GM19193 (cell line): Measurements from ENCODE around the gene OSTN.

Experiments
- POLR2A ChIP-seq: IDR thresholded peaks from 4 replicates; pipeline ENCODE4 v1.6.1; 2011; ENCODE audit not compliant: insufficient read depth, insufficient read length; ENCODE audit errors: extremely low read depth

OSTN gene, protein sequence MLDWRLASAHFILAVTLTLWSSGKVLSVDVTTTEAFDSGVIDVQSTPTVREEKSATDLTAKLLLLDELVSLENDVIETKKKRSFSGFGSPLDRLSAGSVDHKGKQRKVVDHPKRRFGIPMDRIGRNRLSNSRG

DNA sequence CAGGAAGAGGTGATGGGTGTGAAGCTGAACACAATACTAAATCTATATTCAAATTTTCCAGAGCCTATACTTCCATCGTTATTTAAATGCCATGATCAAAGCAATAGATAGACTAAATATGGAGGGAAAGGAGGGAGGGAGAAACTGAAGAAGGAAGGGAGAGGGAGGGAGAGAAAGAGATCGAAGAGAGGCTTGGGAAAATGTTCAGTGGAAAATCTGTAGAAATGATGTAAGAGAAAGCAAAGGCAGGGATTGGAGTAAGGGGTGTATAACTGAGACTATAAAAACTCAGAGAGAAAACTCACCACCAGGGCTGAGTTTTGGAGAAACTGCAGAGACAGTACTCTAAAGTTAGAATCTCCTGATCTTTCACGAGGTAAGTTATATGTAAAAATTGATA is at the start of gene OSTN:
OSTN (plus strand) TSS at position 310 of the 400 bp plus-strand sequence. CDS start 13,292 bp downstream, outside the sequence.
- no peak for TF ChIP-seq POLR2A

DNA sequence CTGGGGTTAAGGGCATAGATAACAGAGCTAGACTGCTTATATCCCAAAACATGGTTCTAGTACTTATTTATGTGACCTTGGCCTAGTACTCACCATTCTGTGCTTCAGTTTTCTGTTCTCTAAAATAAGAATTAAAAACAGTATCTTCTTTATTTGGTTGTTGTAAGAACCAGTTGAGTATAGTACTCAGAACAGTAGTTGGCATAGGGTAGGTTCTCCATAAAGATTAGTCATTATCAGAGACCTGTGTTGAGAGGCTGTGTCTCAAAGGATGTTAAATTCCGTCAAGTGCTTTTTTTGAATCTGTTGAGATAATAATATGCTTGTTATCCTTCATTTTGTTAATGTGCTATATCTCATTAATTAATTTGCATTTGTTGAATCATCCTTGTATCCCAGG is 47.4 kb upstream of the OSTN start:
- TF ChIP-seq POLR2A, result no peak

DNA sequence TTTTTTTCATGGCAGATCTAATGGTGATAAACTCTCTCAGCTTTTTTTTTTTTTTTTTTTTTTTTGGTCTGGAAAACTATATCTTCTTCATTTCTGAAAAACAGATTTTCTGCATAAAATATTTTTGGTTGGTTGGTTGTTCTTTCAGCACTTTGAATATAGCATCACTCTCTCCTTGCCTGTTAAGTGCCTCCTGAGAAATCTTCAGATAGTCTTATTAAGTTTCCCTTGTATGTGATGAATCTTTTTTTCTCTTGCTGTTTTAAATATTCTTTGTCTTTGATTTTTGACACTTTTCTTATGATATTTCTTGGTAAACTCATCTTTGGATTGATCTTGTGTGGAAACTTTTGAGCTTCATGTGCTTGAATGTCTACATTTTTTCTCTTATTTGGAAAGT is 44.2 kb upstream of the OSTN start:
- TF ChIP-seq POLR2A, result no peak

DNA sequence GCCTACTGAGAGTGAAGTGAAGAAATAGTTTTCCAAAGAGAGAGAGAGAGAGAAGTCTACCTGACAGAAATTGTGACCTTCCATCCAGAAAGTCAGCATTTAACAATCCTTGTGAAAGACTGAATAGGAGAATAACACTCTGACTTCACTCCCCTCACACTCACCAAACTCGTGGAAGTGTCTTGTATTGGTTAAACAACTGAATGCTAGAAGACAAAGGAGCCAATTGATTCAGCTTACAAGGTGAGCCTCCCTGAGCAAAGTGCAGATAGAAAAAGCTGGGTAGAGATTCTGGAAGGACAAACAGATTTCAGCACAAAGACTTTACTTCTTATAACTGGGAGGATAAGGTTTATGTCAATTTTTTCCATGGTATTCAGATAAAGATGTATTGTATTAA is 40.8 kb upstream of the OSTN start:
- no peak for TF ChIP-seq POLR2A

DNA sequence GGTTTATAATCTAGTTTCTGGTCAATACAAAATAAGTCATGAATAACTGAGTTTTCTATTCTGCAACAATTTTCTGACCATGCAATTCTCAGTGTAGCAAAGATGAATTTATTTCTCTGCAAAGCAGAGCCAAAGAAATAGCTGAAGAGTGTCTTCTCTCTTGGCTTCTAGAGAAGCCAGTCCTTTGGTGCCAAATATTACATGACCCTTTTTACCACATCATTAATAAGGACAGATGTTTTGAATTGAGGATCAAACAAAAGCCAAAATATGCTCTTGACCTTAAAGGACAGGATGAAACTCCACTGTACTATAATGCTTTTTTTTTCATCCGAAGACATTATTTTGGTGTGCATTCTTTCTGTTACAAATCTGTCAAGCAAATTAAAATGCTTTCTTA is 40.2 kb upstream of the OSTN start:
- no peak for TF ChIP-seq POLR2A

DNA sequence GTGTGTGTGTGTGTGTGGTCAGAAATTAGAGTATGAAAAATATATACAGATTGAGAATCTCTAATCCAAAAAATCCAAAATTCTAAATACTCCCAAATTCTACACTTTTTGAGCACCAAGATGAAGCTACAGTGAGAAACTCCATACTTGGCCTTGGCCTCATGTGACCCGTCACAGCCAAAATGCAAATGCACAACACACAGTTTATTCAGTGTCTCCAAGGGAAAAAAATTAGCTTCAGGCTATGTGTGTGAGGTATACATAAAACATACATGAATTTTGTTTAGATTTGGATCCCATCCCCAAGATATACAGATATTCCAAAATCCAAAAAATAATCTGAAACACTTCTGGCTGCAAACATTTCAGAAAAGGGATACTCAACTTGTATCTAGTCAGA is 33.2 kb upstream of the OSTN start:
- no peak for TF ChIP-seq POLR2A

DNA sequence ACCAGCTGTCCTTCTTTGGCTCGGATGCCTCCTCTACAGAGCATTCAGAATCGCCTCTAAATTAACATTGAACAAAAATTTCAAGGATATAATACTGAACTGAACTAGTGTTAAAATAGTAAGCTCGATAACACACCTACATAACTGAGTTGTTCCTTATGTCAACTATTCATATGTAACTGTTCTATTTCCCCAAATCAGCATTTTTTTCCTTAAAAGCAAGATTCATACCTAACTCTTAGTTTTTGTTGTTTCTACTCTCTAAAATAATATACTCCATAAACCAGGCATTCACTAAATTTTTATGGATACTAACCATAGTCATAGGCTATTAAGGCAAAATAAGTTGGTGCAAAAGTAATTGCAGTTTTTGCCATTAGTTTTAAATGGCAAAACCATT is 32.7 kb upstream of the OSTN start:
- TF ChIP-seq POLR2A, result no peak

DNA sequence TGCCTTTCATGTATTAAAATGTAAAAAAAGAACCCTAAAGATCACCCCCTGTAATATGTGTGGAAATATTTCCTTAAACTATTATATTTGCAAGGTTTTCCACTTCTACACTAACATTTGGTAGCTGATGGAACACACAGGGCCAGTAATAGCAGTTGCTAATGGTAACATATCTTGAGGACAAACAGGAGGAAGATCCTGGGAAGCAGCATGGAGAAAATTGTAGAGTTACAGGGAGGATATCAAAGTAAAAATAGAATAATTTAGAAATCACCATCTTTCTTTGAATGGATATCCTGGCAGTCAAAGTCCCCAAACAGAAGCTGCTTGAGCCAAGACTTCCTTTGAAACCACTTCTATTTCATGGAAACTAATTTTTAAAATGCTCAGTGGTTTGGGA is 29.5 kb upstream of the OSTN start:
- no peak for TF ChIP-seq POLR2A

DNA sequence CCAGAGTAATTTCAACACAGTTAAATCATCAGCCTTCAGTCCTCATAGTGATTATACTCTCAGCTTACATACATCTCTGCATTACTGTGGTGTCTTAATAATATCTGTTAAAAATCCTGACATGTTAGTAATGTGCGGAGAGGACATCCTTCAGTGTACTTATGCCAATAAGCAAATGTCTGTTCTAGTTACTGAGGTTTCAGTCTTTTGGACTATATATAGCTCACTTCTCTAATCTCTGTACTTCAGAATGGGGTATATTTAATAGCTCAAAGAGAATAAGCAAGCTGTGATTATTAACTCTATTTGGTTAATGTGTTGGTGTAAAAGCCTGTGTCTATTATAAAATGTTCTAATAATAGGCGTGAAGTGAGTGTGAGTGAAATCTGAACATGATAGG is 28.9 kb upstream of the OSTN start:
- TF ChIP-seq POLR2A, result no peak

DNA sequence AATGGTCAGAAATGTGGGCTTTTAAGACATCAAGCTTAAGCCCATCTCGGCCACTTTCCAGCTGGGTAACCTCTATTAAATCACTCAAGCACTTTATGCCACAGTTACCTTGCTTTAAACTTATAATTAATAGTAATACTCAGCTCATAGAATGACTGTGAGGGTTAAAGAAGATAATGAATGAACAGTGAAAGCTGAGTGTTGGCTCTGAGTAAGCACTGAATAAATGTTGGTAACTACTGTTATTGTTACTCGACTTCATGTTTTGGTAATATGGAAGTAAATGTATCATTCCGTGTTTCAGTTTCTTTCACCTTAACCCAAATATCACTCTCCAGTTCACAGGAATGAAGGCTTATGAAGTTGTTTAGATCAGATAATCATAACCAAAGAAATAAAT is 23.9 kb upstream of the OSTN start:
- no peak for TF ChIP-seq POLR2A

DNA sequence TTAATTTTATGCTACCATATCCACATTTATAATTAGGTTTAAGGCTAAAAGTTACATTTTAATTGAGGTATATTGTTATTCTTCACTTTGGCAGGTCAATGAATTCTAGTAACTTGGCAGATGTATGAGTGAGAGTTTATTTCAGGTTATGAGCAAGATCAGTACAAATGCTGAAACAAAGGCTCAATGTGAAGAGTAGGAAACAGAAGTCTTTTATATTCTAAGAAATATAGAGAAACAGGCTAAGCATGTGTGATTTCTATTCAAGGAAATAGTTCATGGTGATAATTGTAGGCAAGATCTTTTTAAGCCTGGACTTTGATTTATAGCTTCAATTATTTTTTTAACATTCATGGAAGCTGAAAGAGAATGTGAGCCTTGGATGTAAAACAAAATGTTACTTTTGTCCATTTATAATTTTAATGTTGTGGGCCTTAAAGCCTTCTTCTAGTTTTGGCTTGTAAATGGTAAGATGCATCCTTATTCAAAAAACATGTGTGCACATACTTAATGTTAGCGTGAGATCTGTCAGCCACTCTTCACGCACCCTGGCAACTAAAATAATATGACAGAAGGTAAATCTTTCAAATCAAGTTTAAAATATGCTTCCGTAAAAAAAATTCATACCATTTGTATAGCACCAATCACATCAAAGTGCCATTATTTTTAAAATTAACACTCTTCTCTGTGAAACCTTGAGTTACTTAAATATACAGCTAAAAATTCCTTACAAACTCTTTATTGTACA is 22.8 kb upstream of the OSTN start:
- TF ChIP-seq POLR2A, result no peak

DNA sequence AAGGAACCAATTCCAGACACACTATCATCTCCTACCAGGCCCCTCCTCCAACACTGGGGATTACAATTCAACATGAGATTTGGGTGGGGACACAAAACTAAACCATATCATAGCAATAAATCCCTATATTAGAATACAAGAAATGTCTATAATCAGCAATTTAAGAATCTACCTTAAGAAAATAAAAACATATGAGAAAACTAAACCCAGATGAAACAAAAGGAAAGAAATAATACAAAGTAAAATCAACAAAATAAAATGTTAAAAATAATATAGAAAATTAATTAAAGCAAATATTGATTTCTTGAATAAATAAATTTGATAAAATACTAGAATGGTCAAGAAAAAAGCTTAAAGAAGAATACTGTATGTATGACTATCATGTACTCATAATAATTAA is 6.1 kb upstream of the OSTN start:
- TF ChIP-seq POLR2A, result no peak

DNA sequence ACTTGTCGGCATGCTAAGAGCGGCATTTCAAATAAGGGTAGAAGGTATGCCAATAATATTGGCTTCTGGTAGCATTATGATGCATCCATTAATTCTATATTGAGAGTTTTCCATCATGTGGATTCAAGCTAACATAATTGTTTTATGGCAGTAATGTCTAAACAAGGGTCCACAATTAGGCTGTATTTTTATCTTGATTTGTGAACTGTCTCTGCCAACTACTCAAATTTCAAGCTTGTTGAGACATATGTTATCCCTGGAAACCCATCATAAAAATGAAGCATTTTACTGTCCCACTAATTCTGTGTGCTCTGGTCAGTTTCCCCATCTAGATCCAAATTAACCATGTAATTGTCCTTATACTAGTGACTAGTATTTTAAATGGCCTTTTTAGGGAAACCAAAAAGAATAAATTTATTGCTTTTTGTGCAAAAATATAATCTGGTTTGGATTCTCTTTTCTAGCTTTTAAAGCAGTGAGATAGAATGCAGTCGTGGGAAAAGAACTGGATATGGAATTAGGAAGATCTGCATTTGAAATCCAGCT is 1.2 kb upstream of the OSTN start:
- no peak for TF ChIP-seq POLR2A

DNA sequence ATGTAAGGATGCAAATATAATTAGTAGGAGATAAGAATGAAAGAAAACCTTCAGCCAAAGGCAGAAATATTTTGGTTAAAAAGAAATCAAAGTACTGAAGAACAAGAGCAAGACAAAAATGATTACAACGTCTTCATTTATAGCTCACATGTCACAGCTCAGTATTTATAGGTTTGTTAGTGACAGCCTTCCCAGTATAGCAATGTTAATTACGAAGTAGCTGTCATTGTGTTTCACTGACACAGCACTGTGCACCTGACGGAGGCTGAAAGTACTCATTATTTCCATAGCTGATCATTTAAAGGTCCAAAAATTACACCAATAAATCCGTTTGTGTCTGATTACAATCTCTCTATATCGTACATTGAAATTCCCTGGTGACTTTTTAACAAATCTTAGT is 561 bp upstream of the OSTN start:
- TF ChIP-seq POLR2A, result no peak

DNA sequence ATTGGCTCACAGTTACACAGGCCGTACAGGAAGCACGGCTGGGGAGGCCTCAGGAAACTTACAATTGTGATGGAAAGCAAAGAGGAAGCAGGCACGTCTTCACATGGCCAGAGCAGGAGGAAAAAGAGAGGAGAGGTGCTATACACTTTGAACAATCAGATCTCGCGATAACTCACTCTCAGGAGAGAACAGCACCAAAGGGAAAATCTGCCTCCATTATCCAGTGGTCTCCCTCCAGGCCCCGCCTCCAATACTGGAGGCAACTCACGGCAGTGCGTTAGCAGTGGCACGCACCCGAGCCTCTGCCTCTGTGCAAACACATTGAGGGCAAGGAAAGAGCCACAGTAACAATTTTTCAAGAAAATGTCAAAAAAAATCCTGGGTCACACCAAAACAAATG is 11.0 kb downstream of the OSTN start:
- TF ChIP-seq POLR2A, result no peak

DNA sequence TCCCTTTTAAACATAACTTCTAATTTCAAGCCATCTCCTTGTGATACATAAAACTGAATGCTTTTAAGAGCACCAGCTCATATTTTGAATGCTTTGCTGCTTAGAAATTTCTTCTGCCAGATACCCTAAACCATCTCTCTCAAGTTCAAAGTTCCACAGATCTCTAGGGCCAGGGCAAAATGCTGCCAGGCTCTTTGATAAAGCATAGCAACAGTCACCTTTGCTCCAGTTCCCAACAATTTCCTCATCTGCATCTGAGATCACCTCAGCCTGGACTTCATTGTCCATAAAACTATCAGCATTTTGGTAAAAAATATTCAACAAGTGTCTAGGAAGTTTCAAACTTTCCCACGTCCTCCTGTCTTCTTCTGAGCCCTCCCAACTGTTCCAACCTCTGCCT is 17.5 kb downstream of the OSTN start:
- TF ChIP-seq POLR2A, result no peak

DNA sequence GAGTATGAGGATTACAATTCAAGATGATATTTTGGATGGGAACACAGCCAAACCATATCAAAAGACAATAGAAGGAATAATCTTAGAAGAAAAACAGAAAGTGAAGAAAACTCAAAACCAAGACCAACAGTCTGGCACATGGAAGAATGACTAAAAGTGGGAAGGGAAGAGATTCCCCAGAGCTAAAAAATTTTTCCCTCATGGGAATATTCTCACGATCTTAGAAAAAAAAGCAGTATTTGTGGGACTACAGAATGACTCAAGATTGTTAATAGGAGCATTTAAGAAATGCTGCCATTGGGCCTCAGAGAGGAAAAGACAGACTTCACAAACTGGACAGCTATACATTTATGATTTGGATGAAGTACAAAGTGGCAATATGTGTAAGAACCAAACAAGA is 18.3 kb downstream of the OSTN start:
- TF ChIP-seq POLR2A, result no peak

DNA sequence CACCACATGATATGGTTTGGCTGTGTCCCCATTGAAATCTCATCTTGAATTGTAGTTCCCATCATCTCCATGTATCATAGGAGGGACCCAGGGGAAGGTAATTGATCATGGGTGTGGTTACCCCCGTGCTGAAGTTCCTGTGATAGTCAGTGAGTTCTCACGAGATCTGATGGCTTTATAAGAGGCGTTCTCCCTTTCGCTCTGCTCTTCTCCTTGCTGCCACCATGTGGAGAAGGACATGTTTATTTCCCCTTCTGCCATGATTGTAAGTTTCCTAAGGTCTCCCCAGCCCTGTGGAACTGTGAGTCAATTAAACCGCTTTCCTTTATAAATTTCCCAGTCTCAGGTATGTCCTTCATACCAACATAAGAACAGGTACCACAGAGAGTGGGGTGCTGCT is 21.9 kb downstream of the OSTN start:
- no peak for TF ChIP-seq POLR2A

DNA sequence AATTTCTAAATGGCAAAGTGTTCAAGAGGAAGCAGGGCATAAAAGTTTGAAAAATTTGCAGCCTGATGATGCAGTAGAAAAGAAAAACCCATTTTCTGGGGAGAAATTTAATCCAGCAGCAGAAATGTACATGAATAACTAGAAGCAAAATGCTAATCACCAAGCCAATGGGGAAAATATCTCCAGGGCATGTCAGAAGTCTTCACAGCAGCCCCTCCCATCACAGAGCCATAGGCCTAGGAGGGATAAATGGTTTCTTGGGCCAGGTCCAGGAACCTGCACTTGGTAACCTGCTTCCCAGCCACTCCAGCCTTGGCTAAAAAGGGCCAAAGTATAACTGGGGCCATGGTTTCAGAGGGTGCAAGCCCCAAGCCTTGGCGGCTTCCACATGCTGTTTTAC is 22.6 kb downstream of the OSTN start:
- TF ChIP-seq POLR2A, result no peak
